Immature natural killer cell (primary cell): ENCODE data around the gene SYT1. TPM values are rescaled to one million over a fixed set of nuclear protein-coding genes. Genes with fewer than 3 reads are reported as not detected.

ENCODE experiments used
- DNase-seq, 3 donors: peaks; one replicate each; pipeline ENCODE4 v3.0.0; 2022; ENCODE audit warnings: mixed read lengths in 1 of 3
- H3K27ac Mint-ChIP-seq, 6 donors: one replicate each; pipeline ENCODE4 v1.8.0; 2020; ENCODE audit warnings: mixed read lengths in 6 of 6, mild to moderate bottlenecking in 5 of 6, inconsistent platforms in 4 of 6, moderate library complexity in 3 of 6
- H3K27me3 Mint-ChIP-seq, 3 donors: one replicate each; pipeline ENCODE4 v1.8.0; 2020 to 2021; ENCODE audit warnings: low read depth in 3 of 3, mild to moderate bottlenecking in 3 of 3, mixed read lengths in 3 of 3, moderate library complexity in 3 of 3, inconsistent platforms in 1 of 3
- H3K36me3 Mint-ChIP-seq, 3 donors: one replicate each; pipeline ENCODE4 v1.8.0; 2020; ENCODE audit warnings: mixed read lengths in 3 of 3, inconsistent platforms in 2 of 3, mild to moderate bottlenecking in 2 of 3
- H3K4me1 Mint-ChIP-seq, 2 donors: one replicate each; pipeline ENCODE4 v1.8.0; 2020; ENCODE audit warnings: inconsistent platforms in 2 of 2, mild to moderate bottlenecking in 2 of 2, mixed read lengths in 2 of 2, moderate library complexity in 1 of 2
- H3K4me3 Mint-ChIP-seq, 5 donors: one replicate each; pipeline ENCODE4 v1.8.0; 2020; ENCODE audit warnings: mild to moderate bottlenecking in 5 of 5, mixed read lengths in 5 of 5, inconsistent platforms in 3 of 5, moderate library complexity in 3 of 5
- H3K9me3 Mint-ChIP-seq, 6 donors: one replicate each; pipeline ENCODE4 v1.8.0; 2020; ENCODE audit warnings: mild to moderate bottlenecking in 6 of 6, mixed read lengths in 6 of 6, inconsistent platforms in 4 of 6, moderate library complexity in 3 of 6
- polyA plus RNA-seq, 3 donors: library from polyadenylated mRNA; unstranded; fragments of 300-500 nt; fragmentation: Illumina TruSeq; gene quantifications; one replicate each; pipeline ENCODE4 v1.2.3, GENCODE V29; 2021

Gene SYT1
- polyA plus RNA-seq, 3 donors from 2014 or later: not detected

GRCh38 chr12:79162948-79163347 is 298.4 kb downstream of the SYT1 start:
- peaks cover 0 to 2% (median 0%) of the 10 kb centered on the region in 3 donors for H3K27me3 Mint-ChIP-seq
- H3K27ac Mint-ChIP-seq: no peak overlapping the region

GRCh38 chr12:79164890-79165289 is 300.3 kb downstream of the SYT1 start:
- no peak for DNase-seq
- H3K4me1 Mint-ChIP-seq: no peaks in the 10 kb centered on the region
- H3K4me3 Mint-ChIP-seq: no peak overlapping the region
- H3K9me3 Mint-ChIP-seq: peaks cover 0 to 5% (median 0%) of the 10 kb centered on the region in 6 donors
- H3K27me3 Mint-ChIP-seq: peaks cover 0 to 2% (median 0%) of the 10 kb centered on the region in 3 donors
- no peak overlapping the region for H3K27ac Mint-ChIP-seq
- H3K36me3 Mint-ChIP-seq: no peaks in the 10 kb centered on the region

More at GRCh38 chr12:79162948-79163347, 298.4 kb downstream of the SYT1 start:
- no peaks in the 10 kb centered on the region for H3K36me3 Mint-ChIP-seq
- no peaks in the 10 kb centered on the region for H3K4me1 Mint-ChIP-seq
- H3K4me3 Mint-ChIP-seq: no peak overlapping the region
- DNase-seq: no peak
- peaks cover 0 to 5% (median under 1%) of the 10 kb centered on the region in 6 donors for H3K9me3 Mint-ChIP-seq

GRCh38 chr12:79168687-79169086 is 304.1 kb downstream of the SYT1 start:
- Mint-ChIP-seq H3K9me3 (peaks cover 0 to 2% (median 0%) of the 10 kb centered on the region in 6 donors), H3K27ac (no peak overlapping the region), H3K4me3 (no peak overlapping the region), H3K4me1 (no peaks in the 10 kb centered on the region), H3K27me3 (peaks cover 0 to 2% (median 0%) of the 10 kb centered on the region in 3 donors), H3K36me3 (no peaks in the 10 kb centered on the region)
- no peak for DNase-seq

- Mint-ChIP-seq H3K9me3 (peaks cover 0 to 8% (median 0%) of the 10 kb centered on the region in 6 donors), H3K4me3 (no peak overlapping the region), H3K27me3 (peaks cover 0 to 8% (median 0%) of the 10 kb centered on the region in 3 donors), H3K27ac (no peak overlapping the region), H3K4me1 (no peaks in the 10 kb centered on the region), H3K36me3 (no peaks in the 10 kb centered on the region)
- peak in 1 of 3 donors; percentile 9 for DNase-seq
Observed at GRCh38 chr12:79174626-79175025, 310.1 kb downstream of the SYT1 start.

GRCh38 chr12:79183003-79183402 is 318.4 kb downstream of the SYT1 start:
- no peak for DNase-seq
- H3K4me3 Mint-ChIP-seq: no peak overlapping the region
- H3K36me3 Mint-ChIP-seq: no peaks in the 10 kb centered on the region
- H3K4me1 Mint-ChIP-seq: no peaks in the 10 kb centered on the region
- peaks cover 0 to 9% (median 1%) of the 10 kb centered on the region in 6 donors for H3K9me3 Mint-ChIP-seq
- peaks cover 0 to 7% (median 1%) of the 10 kb centered on the region in 3 donors for H3K27me3 Mint-ChIP-seq
- no peak overlapping the region for H3K27ac Mint-ChIP-seq

GRCh38 chr12:79183926-79184325 is 319.4 kb downstream of the SYT1 start:
- Mint-ChIP-seq H3K27ac (no peak overlapping the region), H3K9me3 (peaks cover 0 to 5% (median 1%) of the 10 kb centered on the region in 6 donors), H3K36me3 (no peaks in the 10 kb centered on the region), H3K4me1 (no peaks in the 10 kb centered on the region), H3K27me3 (peaks cover 0 to 5% (median 1%) of the 10 kb centered on the region in 3 donors), H3K4me3 (no peak overlapping the region)
- DNase-seq: no peak

- H3K36me3 Mint-ChIP-seq: no peaks in the 10 kb centered on the region
Observed at GRCh38 chr12:79186506-79186905, 321.9 kb downstream of the SYT1 start.

GRCh38 chr12:79187032-79187431 is 322.5 kb downstream of the SYT1 start:
- H3K9me3 Mint-ChIP-seq: peaks cover 0 to 6% (median under 1%) of the 10 kb centered on the region in 6 donors
- no peak overlapping the region for H3K27ac Mint-ChIP-seq
- no peaks in the 10 kb centered on the region for H3K36me3 Mint-ChIP-seq

More at GRCh38 chr12:79186506-79186905, 321.9 kb downstream of the SYT1 start:
- Mint-ChIP-seq H3K4me1 (no peaks in the 10 kb centered on the region), H3K27ac (no peak overlapping the region), H3K4me3 (no peak overlapping the region), H3K27me3 (peaks cover 0 to 5% (median 1%) of the 10 kb centered on the region in 3 donors), H3K9me3 (peaks cover 0 to 8% (median 1%) of the 10 kb centered on the region in 6 donors)
- DNase-seq: no peak

GRCh38 chr12:79191391-79191790 is 326.8 kb downstream of the SYT1 start:
- Mint-ChIP-seq H3K9me3 (peaks cover 0 to 11% (median under 1%) of the 10 kb centered on the region in 6 donors), H3K27me3 (peaks cover 0 to 3% (median 1%) of the 10 kb centered on the region in 3 donors), H3K4me1 (no peaks in the 10 kb centered on the region), H3K4me3 (no peak overlapping the region), H3K27ac (no peak overlapping the region), H3K36me3 (no peaks in the 10 kb centered on the region)
- DNase-seq: no peak

More at GRCh38 chr12:79187032-79187431, 322.5 kb downstream of the SYT1 start:
- Mint-ChIP-seq H3K4me1 (no peaks in the 10 kb centered on the region), H3K4me3 (no peak overlapping the region), H3K27me3 (peaks cover 0 to 5% (median 1%) of the 10 kb centered on the region in 3 donors)
- no peak for DNase-seq

GRCh38 chr12:79194595-79194994 is 330.0 kb downstream of the SYT1 start:
- Mint-ChIP-seq H3K36me3 (no peaks in the 10 kb centered on the region), H3K9me3 (peaks cover 0 to 13% (median 2%) of the 10 kb centered on the region in 6 donors), H3K4me1 (no peaks in the 10 kb centered on the region), H3K27ac (no peak overlapping the region), H3K4me3 (no peak overlapping the region), H3K27me3 (no peaks in the 10 kb centered on the region)
- no peak for DNase-seq

GRCh38 chr12:79199166-79199565 is 334.6 kb downstream of the SYT1 start:
- DNase-seq: no peak
- Mint-ChIP-seq H3K9me3 (peaks cover 0 to 12% (median 4%) of the 10 kb centered on the region in 6 donors), H3K4me1 (no peaks in the 10 kb centered on the region), H3K27me3 (peaks cover 0 to 2% (median 0%) of the 10 kb centered on the region in 3 donors), H3K27ac (no peak overlapping the region), H3K36me3 (no peaks in the 10 kb centered on the region), H3K4me3 (no peak overlapping the region)

GRCh38 chr12:79200176-79200575 is 335.6 kb downstream of the SYT1 start:
- no peaks in the 10 kb centered on the region for H3K4me1 Mint-ChIP-seq
- H3K36me3 Mint-ChIP-seq: no peaks in the 10 kb centered on the region
- no peak overlapping the region for H3K27ac Mint-ChIP-seq
- peaks cover 0 to 14% (median 5%) of the 10 kb centered on the region in 6 donors for H3K9me3 Mint-ChIP-seq
- no peak for DNase-seq
- H3K4me3 Mint-ChIP-seq: no peak overlapping the region
- peaks cover 0 to 2% (median 0%) of the 10 kb centered on the region in 3 donors for H3K27me3 Mint-ChIP-seq

GRCh38 chr12:79203058-79203647 is 338.6 kb downstream of the SYT1 start:
- no peak overlapping the region for H3K4me3 Mint-ChIP-seq
- H3K36me3 Mint-ChIP-seq: no peaks in the 10 kb centered on the region
- H3K27me3 Mint-ChIP-seq: peaks cover 0 to 2% (median 0%) of the 10 kb centered on the region in 3 donors
- no peak for DNase-seq
- H3K4me1 Mint-ChIP-seq: no peaks in the 10 kb centered on the region
- no peak overlapping the region for H3K27ac Mint-ChIP-seq
- H3K9me3 Mint-ChIP-seq: peaks cover 0 to 21% (median 8%) of the 10 kb centered on the region in 6 donors

GRCh38 chr12:79206871-79207270 is 342.3 kb downstream of the SYT1 start:
- Mint-ChIP-seq H3K27ac (no peak overlapping the region), H3K27me3 (peaks cover 0 to 2% (median 0%) of the 10 kb centered on the region in 3 donors), H3K4me3 (no peak overlapping the region), H3K9me3 (peaks cover 0 to 24% (median 10%) of the 10 kb centered on the region in 6 donors), H3K36me3 (no peaks in the 10 kb centered on the region), H3K4me1 (no peaks in the 10 kb centered on the region)
- DNase-seq: no peak
